CD4-positive, alpha-beta T cell treated with Interferon alpha-2 for 1 hour (primary cell): ENCODE data around the gene PDE8B.

Experiments
- DNase-seq, 2 donors: peaks; one replicate each; pipeline ENCODE4 v3.0.0-alpha.2; 2020 to 2022

PDE8B gene

DNA sequence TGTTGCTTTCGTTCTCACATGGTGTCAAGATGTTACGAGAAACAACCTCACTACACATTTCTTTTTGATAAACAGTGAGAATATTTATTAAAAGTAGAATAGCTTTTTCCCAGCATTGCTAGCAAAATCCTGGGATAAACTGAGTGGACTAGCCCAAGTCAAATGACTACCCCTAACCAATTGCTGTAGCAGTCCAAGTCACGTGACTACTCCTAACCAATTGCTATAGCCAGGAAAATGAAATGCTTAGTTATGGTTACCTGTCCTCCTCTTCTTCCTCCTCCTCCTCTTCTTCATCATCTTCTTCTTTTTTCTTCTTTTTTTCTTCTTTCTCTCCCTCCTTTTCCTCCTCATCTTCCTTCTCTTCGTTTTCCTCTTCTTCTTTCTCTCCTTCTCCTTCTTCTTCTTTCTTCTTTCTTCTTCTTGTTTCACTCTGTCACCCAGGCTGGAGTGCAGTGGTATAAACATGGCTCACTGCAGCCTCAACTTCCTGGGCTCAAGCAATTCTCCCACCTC is 85.4 kb downstream of the PDE8B start:
- no peak for DNase-seq

GRCh38 chr5:77298146-77298545 is 87.7 kb downstream of the PDE8B start:
- DNase-seq: no peak

GRCh38 chr5:77300451-77300850 is 90.0 kb downstream of the PDE8B start:
- DNase-seq: no peak

DNA sequence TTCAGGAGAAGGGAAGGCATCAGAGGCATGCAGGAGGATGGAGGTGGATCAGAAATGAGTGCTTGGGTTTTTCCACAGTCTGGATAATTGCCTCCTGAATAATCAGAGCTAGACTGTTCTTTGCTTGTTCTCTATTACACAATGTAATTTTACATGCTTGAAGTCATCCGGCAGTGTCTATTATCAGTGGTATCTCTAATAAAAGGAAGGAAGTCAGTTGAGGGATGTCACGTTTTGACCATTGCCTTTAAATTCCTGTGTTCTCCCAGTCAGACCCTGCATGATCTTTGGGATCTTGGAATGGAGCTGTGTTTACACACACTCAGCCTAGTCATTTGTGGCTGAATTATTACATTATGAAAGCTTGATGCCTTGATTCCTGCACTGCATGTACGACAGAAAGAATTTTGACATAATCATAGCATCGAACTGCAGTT is 91.0 kb downstream of the PDE8B start:
- no peak for DNase-seq

DNA sequence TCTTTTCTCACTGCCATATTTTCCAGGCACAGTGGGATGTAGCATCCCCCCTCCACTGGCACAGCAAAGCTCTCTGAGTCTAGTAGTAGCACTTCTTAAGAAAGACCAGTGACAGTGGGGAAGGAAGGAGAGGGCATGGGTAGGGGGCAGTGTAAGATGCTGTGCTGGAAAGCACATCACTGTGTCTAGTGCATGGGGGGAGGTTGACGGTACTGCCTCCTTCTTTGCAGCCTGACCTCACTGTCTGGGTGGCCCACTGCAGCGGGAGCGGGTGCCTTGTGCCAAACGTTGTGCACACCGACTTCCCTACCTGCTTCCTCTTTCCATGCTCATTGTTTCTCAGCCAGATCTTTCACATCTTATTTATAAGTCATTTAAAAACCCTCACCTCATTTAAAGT is 91.8 kb downstream of the PDE8B start:
- DNase-seq: no peak

DNA sequence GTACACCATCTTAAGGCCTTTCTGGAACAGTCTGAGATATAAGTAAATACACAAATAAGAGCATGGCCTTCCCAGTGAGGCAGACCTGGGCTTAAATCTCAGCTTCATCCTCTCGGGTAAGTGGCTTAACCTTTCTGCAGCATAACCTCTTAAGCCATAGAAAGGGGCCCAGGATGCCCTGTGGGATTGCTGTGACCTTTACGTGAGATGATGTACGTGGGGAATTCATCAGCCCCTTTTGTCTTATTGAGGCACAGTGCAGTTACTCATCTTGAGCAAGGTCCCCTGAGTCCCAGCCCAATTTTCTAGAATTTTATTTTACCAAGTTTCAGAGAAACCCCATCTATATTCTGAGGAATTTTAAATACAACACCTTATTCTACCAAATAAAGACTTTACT is 92.2 kb downstream of the PDE8B start:
- no peak for DNase-seq

DNA sequence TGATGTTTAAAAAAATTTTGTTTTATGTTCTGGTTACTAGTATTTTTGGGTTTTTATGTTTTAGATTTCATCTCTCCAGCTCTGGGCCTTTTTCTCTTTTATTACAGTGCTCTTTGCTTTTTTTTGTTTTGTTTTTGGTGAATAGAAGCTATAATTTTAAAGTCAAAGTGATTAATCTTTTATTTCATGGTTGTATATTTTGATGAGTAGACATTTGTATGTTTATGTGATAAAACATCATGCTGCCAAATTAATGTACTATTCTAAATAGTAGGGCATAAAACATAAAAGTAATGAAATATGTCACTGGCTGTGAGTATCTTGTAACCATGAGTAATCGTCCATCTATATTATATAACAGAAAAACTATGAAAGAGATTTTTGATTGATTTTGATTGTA is 93.9 kb downstream of the PDE8B start:
- DNase-seq: no peak

DNA sequence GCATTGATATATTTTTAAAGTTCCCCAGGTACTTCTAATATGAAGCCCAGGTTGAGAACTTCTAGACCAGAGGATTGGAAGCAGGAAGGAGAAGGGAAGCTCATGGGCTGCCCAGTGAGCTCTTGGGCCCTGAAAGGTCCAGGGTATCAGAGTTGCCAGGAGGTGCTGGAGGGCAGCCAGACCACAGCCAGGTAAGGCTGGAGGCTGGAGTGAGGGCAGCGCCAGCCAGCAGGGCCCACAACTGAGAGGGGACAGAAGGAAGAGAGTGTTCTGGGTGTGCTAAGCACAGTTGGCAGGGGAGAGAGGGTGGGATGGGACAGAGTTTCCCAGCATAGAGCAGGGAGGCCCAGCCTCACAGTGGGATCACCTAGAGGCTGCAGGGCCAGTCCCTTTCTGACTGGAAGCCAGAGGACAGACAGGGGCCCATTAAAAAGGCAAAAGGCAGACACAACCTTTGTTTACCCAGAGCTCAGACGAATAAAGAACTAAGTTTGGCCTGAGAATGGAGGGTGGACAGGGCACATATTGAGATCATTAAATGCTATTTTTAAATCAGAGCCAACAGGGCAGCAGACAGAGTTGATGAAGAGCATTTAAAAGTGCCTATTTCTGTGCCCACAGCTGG is 94.9 kb downstream of the PDE8B start:
- DNase-seq: no peak

DNA sequence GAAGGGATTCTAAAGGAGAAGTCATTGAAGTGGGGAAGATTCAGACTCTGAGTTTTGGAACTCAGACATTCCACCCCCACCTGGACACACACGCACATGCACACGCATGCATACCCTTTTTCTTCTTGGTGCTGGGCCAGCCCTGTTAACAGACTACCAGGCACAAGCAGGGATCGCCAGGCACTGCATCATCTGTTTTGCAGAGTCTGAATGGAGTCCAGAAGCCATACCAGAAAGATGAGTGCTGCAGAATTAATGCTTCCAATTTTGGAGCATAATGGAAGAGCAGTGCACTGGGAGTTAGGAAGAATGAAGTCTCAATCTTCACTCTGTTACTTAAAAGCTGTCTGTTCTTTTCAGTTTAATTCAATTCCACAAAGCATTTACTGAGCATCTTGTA is 95.5 kb downstream of the PDE8B start:
- DNase-seq: no peak

DNA sequence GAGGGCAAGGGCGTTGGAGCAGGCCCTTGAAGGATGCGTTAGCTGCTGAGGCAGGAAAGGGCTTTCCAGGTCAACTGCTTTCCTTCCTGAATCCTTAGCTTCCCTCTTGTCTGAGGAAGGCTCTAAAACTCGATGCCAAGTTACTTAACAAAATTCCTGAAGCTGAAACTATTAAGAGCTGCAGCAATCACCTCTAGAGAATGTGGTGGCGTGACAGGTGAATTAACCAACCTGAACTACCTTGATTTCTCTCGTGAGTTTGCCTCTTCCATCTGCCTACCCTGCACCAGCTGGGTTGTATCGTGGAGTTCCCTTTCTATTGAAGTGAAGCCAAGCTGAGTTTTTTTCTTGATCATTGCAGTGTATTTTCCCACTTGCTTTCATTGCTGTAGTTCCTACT is 96.1 kb downstream of the PDE8B start:
- DNase-seq: no peak

GRCh38 chr5:77308154-77308960 is 97.9 kb downstream of the PDE8B start:
- DNase-seq: no peak

DNA sequence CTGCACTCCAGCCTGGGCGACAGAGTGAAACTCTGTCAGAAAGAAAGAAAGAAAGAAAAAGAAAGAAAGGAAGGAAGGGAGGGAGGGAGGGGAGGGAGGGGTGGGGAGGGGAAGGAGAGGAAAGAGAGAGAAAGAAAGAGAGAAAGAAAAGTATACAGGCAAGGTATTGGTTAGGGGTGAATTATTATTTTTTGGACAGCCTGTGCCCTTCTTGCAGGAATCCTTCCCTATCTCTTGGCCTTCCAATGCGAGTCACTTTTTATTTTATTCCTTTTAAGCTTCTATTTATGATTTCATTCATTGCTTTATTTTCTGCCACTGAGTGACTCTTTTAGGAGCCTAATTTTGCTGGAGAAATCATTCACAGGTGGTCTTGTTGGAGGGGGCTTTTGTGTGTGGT is 98.7 kb downstream of the PDE8B start:
- no peak for DNase-seq

- DNase-seq: no peak
Measured at GRCh38 chr5:77310494-77311213, 100.2 kb downstream of the PDE8B start.

DNA sequence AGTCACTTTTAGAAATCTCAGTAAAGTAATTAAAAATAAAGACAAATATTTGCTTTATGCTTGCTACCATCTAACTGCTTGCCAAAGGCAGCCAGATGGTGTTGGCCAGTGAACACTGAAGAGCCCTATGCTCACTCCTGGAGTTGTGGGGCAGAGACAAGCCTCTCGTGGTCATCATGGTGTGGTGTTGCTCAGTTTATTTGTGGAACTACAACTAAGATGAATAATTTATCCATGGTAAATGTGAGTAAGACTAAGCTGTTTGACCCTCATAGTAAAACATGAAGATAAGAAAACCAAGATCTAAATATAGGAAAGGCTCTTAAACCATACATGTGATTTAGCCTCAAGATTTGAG is 100.7 kb downstream of the PDE8B start:
- no peak for DNase-seq

DNA sequence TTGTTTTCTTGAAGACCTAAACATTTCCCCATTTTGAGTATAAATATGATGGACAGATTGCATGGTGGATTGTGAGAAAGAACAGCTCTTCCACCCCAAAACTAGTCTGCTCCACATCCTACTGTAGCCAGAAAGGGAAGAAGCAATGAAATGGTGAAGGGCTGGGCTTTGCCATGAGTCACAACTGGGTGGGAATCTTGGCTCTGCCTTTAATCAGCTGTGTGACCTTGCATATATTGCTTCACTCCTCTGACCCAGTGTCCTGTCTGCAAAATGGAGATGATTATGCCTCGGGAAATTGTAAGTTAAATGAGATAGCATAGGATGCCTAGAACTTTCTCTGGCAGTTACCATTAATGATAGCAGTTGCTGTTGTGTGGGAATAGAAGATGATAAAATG is 101.9 kb downstream of the PDE8B start:
- DNase-seq: no peak

DNA sequence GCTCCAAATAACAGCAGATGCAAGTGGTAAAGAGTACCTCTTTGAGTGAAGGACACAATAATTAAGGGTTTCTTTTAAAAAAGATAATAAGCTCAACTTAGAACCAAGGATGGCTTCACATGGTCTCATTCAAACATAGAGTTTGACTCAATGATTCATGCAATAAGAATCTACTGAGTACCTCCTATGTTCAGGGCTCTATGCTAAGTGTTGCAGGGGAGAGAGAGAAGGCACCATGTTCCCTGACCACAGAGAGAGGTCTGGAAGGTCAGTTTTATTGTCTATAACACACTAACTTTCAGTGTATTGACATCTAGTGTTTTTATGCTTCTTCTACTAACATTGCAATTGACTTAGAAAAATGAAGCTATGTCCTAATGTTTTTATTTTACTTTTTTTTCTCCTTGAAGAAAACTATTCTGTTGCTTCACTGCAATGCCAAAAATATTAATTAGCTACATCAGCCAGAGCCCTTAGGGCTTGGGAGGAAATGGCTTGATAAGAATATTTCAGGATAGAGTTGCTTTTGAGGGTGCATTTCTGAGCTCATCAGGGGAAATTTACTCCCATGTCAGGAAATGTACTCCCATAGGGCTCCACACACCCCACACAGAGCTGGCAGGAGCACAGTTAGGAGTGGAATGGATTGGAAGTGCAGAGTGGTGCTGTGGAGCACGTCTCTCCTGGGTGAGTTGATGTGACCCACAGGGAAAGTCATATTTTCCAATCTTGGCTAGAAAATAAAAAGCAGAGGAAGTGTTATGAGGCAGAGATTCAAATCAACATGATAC is 106.6 kb downstream of the PDE8B start:
- no peak for DNase-seq

DNA sequence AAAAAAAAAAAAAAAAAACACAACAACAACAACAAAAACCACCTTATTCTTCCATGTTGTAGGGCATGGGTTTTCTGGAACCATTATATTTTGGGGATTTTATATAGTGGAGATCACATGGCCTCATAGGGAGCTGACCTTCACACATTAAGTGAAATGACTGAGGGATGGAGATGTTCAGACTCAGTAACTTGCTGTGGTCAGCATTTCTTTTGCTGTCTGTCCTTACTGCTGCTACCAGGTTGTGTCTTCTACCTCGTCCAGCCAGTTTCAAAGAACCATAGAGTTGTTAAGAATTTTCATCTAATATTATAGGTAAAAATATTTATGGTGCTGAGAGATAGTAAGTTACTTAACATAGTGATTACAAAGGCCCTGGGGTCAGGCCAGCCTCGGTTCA is 107.6 kb downstream of the PDE8B start:
- no peak for DNase-seq

- no peak for DNase-seq
Measured at GRCh38 chr5:77319117-77319804, 108.8 kb downstream of the PDE8B start.

DNA sequence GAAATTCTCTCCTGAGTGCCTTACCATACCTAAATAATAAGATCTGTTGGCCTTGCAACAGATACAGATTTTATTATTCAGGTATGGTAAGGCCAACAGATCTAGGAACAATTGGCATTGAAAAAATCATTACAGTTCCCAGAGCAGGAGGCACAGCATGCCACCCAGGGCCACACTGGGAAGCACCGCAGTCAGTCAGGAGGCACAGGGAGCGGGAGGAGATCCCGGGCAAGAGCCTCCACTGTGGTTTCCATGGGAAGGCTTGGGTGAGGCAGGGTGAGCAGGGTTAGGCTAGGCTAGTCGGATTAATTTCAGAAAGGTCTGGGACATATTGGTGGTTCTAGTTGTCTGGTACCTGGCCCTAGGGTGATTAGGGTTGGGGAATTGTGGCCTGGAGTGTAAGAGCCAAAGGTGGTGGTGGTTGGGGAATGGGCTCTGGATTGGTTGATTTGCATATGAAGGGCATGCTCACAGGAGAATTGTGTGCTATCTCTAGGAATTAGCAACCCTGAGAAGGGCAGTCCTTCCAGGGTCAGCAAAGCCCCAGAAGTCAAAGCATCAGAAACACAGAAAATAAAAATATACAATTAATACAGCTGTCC is 111.4 kb downstream of the PDE8B start:
- no peak for DNase-seq

DNA sequence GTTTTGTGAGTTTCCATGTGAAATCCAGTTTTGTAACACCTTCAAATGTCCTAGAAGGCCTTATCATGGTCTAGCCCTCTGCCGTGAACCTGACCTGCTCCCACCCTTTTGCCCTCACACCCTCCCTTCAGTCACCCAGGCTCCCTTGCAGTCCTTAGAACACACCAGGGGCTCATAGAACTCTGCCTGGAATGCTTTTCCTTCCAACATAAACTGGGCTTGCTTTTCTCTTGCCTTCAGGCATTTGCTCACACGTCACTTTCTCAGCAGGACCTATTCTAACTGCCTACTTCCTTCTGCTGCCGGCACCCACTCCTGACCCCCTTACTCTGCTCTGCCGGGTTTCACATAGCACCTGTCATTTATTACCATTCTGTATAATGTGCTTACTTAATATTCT is 111.9 kb downstream of the PDE8B start:
- no peak for DNase-seq

DNA sequence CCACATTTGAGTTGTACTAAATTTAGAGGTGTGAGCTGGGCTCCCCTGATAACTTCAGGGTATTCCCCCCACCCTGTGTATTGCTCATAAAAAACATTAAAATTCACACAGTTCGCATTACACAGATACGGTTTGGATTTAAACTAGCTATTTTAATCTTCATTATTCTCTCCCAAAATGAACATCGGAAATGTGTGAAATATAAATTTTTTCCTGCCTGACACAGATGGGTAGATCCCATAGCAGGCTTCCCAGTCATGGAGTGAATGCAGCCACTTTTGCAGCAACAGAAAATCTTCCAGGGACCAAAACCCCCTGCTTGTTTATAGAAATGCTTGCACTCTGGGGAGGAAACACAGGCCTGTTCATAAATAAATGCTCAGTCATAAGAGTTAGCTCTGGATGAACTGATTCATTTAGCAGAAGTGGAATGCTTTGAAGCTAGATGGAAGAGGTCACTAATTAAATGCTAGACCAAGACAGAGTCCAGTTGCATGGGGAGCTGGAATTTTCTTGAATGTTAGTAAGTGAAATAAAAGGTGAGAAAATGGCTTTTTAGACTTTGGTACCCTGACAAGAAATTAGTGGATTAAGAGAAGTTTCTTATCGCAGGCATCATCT is 115.6 kb downstream of the PDE8B start:
- DNase-seq: no peak
